ENCODE data around the gene CCNQ.

- TF ChIP-seq, protein P1, sequence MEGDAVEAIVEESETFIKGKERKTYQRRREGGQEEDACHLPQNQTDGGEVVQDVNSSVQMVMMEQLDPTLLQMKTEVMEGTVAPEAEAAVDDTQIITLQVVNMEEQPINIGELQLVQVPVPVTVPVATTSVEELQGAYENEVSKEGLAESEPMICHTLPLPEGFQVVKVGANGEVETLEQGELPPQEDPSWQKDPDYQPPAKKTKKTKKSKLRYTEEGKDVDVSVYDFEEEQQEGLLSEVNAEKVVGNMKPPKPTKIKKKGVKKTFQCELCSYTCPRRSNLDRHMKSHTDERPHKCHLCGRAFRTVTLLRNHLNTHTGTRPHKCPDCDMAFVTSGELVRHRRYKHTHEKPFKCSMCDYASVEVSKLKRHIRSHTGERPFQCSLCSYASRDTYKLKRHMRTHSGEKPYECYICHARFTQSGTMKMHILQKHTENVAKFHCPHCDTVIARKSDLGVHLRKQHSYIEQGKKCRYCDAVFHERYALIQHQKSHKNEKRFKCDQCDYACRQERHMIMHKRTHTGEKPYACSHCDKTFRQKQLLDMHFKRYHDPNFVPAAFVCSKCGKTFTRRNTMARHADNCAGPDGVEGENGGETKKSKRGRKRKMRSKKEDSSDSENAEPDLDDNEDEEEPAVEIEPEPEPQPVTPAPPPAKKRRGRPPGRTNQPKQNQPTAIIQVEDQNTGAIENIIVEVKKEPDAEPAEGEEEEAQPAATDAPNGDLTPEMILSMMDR (IDR thresholded peaks at IDR 0.05): no peak
- TF ChIP-seq EZH2 (IDR thresholded peaks at IDR 0.05; ENCODE audit: borderline replicate concordance, insufficient read depth, low read depth, low read length, poor library complexity, severe bottlenecking): no peak
Measured at GRCh38 chrX:153600032-153600373, 1.1 kb upstream of the CCNQ start.
